Measurements from ENCODE around the gene SOX21.

Gene SOX21

GRCh38 chr13:94696171-94696570, 16.2 kb downstream of the SOX21 start:
- Histone ChIP-seq H3K27me3 (ENCODE audit: control insufficient read depth, insufficient read depth, low read length) (peaks cover 2% of the 10 kb centered on the region), H3K36me3 (ENCODE audit: control insufficient read depth, insufficient read depth, low read length) (no peaks in the 10 kb centered on the region), H3K4me3 (ENCODE audit: low read length) (no peak overlapping the region), H3K4me1 (ENCODE audit: control insufficient read depth, insufficient read depth, low read length) (peaks cover 6% of the 10 kb centered on the region), H3K9me3 (ENCODE audit: control insufficient read depth, low read length) (no peaks in the 10 kb centered on the region), H3K9ac (ENCODE audit: low read length) (no peak overlapping the region)

DNA sequence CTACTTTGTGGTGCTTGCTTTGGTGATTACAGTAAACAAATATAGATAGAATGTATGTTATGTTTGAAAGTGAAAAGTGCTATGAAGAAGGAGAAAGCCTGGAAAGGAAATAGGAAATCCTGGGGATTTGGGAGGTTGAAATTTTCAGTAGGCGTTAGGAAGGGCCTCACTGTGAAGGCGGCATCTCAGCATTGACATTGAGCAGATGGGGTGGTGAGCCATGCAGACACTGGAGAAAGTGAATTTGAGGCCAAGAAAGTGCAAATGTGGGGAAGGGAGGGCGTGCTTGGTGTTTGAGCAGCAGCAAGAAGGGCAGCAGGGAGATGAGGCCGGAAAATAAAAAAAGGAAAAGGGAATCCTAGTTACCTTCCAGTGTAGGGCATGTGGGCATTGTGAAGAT, 20.3 kb downstream of the SOX21 start:
- H3K4me3 ChIP-seq (ENCODE audit: low read length), result no peak overlapping the region
- H3K27me3 ChIP-seq (ENCODE audit: control insufficient read depth, insufficient read depth, low read length), result no peaks in the 10 kb centered on the region
- H3K4me1 ChIP-seq (ENCODE audit: control insufficient read depth, insufficient read depth, low read length), result no peaks in the 10 kb centered on the region
- H3K9ac ChIP-seq (ENCODE audit: low read length), result no peak overlapping the region
- H3K9me3 ChIP-seq (ENCODE audit: control insufficient read depth, low read length), result no peaks in the 10 kb centered on the region
- H3K36me3 ChIP-seq (ENCODE audit: control insufficient read depth, insufficient read depth, low read length), result no peaks in the 10 kb centered on the region

GRCh38 chr13:94683409-94683808, 28.9 kb downstream of the SOX21 start:
- H3K9me3 ChIP-seq (ENCODE audit: control insufficient read depth, low read length), result no peaks in the 10 kb centered on the region
- no peaks in the 10 kb centered on the region for H3K27me3 ChIP-seq (ENCODE audit: control insufficient read depth, insufficient read depth, low read length)
- H3K36me3 ChIP-seq (ENCODE audit: control insufficient read depth, insufficient read depth, low read length), result no peaks in the 10 kb centered on the region
- peaks cover 11% of the 10 kb centered on the region for H3K4me1 ChIP-seq (ENCODE audit: control insufficient read depth, insufficient read depth, low read length)
- H3K4me3 ChIP-seq (ENCODE audit: low read length), result no peak overlapping the region
- H3K9ac ChIP-seq (ENCODE audit: low read length), result no peak overlapping the region

DNA sequence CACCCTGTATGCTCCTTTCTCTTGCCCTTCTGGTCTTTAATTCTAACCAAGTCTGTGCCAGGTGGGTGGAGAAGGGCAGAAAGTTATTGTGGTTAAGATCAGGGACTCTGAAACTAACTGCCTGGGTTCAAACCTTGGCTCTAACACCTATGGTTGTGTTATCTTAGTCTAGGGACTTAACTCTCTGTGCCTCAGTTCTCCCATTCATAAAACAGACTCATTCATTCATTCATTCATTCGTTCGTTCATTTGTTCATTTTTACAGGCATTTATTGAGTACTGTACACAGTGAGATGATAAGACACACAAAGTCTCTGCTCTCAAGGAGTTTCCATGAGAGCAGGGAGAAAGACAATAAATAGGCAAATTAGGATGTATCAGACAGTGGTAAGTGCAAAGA, 30.1 kb downstream of the SOX21 start:
- H3K9me3 ChIP-seq (ENCODE audit: control insufficient read depth, low read length), result no peaks in the 10 kb centered on the region
- no peaks in the 10 kb centered on the region for H3K36me3 ChIP-seq (ENCODE audit: control insufficient read depth, insufficient read depth, low read length)
- H3K4me1 ChIP-seq (ENCODE audit: control insufficient read depth, insufficient read depth, low read length), result peaks cover 11% of the 10 kb centered on the region
- no peaks in the 10 kb centered on the region for H3K27me3 ChIP-seq (ENCODE audit: control insufficient read depth, insufficient read depth, low read length)
- no peak overlapping the region for H3K9ac ChIP-seq (ENCODE audit: low read length)
- H3K4me3 ChIP-seq (ENCODE audit: low read length), result no peak overlapping the region

DNA sequence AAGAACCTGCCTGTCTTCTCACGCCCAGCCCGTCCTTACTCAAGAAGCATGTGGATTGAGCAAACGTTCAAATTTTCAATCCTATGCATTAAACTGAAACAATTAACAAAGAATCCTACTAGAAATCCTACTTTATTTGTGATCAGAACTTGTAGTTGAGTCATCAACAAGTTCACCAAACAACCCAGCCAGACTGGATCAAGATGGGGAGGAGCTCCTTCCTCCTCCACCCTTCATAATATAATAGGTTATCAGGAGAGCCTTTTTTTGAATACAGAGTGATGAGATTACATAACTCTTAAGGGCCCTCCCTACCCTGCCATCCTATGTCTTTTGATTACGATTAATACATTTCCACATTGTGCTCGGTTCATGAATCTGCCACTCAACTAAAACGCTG, 32.7 kb downstream of the SOX21 start:
- Histone ChIP-seq H3K4me1 (ENCODE audit: control insufficient read depth, insufficient read depth, low read length) (peaks cover 11% of the 10 kb centered on the region), H3K4me3 (ENCODE audit: low read length) (no peak overlapping the region), H3K27me3 (ENCODE audit: control insufficient read depth, insufficient read depth, low read length) (no peaks in the 10 kb centered on the region), H3K36me3 (ENCODE audit: control insufficient read depth, insufficient read depth, low read length) (no peaks in the 10 kb centered on the region), H3K9ac (ENCODE audit: low read length) (no peak overlapping the region), H3K9me3 (ENCODE audit: control insufficient read depth, low read length) (no peaks in the 10 kb centered on the region)

DNA sequence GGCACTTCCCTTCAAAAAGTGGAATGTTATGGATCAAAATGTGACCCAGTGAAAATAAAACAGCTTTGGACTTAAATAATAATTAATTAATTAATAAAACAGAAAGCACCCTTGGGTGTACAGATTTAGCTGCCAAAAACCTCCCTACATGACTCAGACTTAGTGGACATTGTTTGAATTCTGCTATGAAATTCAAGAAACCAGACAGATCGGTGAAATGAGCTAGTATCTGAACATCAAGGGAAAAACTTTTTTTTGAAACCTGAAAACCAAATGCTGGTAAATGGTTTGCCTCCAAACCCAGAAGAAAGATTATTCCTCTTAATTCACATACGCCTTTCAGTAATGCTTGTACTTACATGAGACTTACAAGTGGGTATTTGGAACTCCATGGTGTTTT, 33.5 kb downstream of the SOX21 start:
- no peak overlapping the region for H3K4me3 ChIP-seq (ENCODE audit: low read length)
- H3K4me1 ChIP-seq (ENCODE audit: control insufficient read depth, insufficient read depth, low read length), result peaks cover 11% of the 10 kb centered on the region
- no peaks in the 10 kb centered on the region for H3K9me3 ChIP-seq (ENCODE audit: control insufficient read depth, low read length)
- no peak overlapping the region for H3K9ac ChIP-seq (ENCODE audit: low read length)
- H3K36me3 ChIP-seq (ENCODE audit: control insufficient read depth, insufficient read depth, low read length), result no peaks in the 10 kb centered on the region
- H3K27me3 ChIP-seq (ENCODE audit: control insufficient read depth, insufficient read depth, low read length), result no peaks in the 10 kb centered on the region

- H3K4me3 ChIP-seq (ENCODE audit: low read length), result no peak overlapping the region
- H3K27me3 ChIP-seq (ENCODE audit: control insufficient read depth, insufficient read depth, low read length), result no peaks in the 10 kb centered on the region
- H3K9me3 ChIP-seq (ENCODE audit: control insufficient read depth, low read length), result no peaks in the 10 kb centered on the region
- no peaks in the 10 kb centered on the region for H3K36me3 ChIP-seq (ENCODE audit: control insufficient read depth, insufficient read depth, low read length)
- no peak overlapping the region for H3K9ac ChIP-seq (ENCODE audit: low read length)
- peaks cover 11% of the 10 kb centered on the region for H3K4me1 ChIP-seq (ENCODE audit: control insufficient read depth, insufficient read depth, low read length)
These were observed 34.5 kb downstream of the SOX21 start for GRCh38 chr13:94677799-94678198.

- Histone ChIP-seq H3K9ac (ENCODE audit: low read length) (no peak overlapping the region), H3K4me1 (ENCODE audit: control insufficient read depth, insufficient read depth, low read length) (peaks cover 8% of the 10 kb centered on the region), H3K27me3 (ENCODE audit: control insufficient read depth, insufficient read depth, low read length) (no peaks in the 10 kb centered on the region), H3K4me3 (ENCODE audit: low read length) (no peak overlapping the region), H3K9me3 (ENCODE audit: control insufficient read depth, low read length) (no peaks in the 10 kb centered on the region), H3K36me3 (ENCODE audit: control insufficient read depth, insufficient read depth, low read length) (no peaks in the 10 kb centered on the region)
These were observed 37.6 kb downstream of the SOX21 start for GRCh38 chr13:94674609-94675348.

GRCh38 chr13:94673851-94674250, 38.5 kb downstream of the SOX21 start:
- Histone ChIP-seq H3K9ac (ENCODE audit: low read length) (no peak overlapping the region), H3K36me3 (ENCODE audit: control insufficient read depth, insufficient read depth, low read length) (no peaks in the 10 kb centered on the region), H3K4me3 (ENCODE audit: low read length) (no peak overlapping the region), H3K4me1 (ENCODE audit: control insufficient read depth, insufficient read depth, low read length) (no peaks in the 10 kb centered on the region), H3K27me3 (ENCODE audit: control insufficient read depth, insufficient read depth, low read length) (no peaks in the 10 kb centered on the region), H3K9me3 (ENCODE audit: control insufficient read depth, low read length) (no peaks in the 10 kb centered on the region)

DNA sequence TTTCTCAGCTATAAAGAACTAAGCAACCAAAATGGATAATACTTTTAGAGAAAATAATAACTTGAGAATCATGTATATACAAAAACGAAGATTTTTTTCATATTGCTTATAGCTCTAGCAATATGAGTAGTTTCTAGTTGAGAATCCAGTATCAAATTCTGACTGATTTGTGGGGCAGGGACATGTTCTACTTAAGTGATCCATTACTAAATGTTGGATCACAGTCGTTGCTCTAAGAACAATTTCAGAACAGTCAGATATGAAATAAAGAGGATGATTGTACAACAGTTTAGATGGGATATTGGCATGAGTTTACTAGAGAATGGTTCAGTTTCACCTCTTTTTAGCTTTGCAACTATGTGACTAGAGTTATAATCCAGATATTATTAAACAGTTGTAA, 39.9 kb downstream of the SOX21 start:
- Histone ChIP-seq H3K27me3 (ENCODE audit: control insufficient read depth, insufficient read depth, low read length) (no peaks in the 10 kb centered on the region), H3K9me3 (ENCODE audit: control insufficient read depth, low read length) (no peaks in the 10 kb centered on the region), H3K4me1 (ENCODE audit: control insufficient read depth, insufficient read depth, low read length) (no peaks in the 10 kb centered on the region), H3K4me3 (ENCODE audit: low read length) (no peak overlapping the region), H3K9ac (ENCODE audit: low read length) (no peak overlapping the region), H3K36me3 (ENCODE audit: control insufficient read depth, insufficient read depth, low read length) (no peaks in the 10 kb centered on the region)

- Histone ChIP-seq H3K4me1 (ENCODE audit: control insufficient read depth, insufficient read depth, low read length) (no peaks in the 10 kb centered on the region), H3K36me3 (ENCODE audit: control insufficient read depth, insufficient read depth, low read length) (no peaks in the 10 kb centered on the region), H3K27me3 (ENCODE audit: control insufficient read depth, insufficient read depth, low read length) (peaks cover 2% of the 10 kb centered on the region), H3K9me3 (ENCODE audit: control insufficient read depth, low read length) (no peaks in the 10 kb centered on the region), H3K9ac (ENCODE audit: low read length) (no peak overlapping the region), H3K4me3 (ENCODE audit: low read length) (no peak overlapping the region)
These were observed 45.2 kb downstream of the SOX21 start for GRCh38 chr13:94667190-94667589.

DNA sequence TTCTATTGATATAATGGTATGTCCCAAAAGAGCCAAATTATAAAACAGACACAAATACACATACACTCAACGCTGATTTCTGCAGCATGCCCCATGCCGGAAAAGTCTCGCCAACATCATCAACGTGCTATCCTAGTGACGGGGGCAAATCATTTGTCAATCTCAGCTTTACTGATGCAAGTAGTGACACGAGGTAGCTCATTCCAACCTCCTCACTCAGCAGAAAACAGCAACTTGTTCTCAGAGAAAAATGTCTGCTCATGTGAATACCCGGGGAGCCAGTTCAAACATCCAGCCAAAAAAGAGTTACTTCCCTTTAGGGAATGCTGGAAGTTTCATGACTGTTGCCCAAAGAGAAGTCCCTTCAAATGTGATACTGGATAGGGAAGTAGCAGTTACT, 46.3 kb downstream of the SOX21 start:
- no peak overlapping the region for H3K9ac ChIP-seq (ENCODE audit: low read length)
- H3K4me3 ChIP-seq (ENCODE audit: low read length), result no peak overlapping the region
- no peaks in the 10 kb centered on the region for H3K4me1 ChIP-seq (ENCODE audit: control insufficient read depth, insufficient read depth, low read length)
- H3K27me3 ChIP-seq (ENCODE audit: control insufficient read depth, insufficient read depth, low read length), result peaks cover 5% of the 10 kb centered on the region
- H3K9me3 ChIP-seq (ENCODE audit: control insufficient read depth, low read length), result no peaks in the 10 kb centered on the region
- no peaks in the 10 kb centered on the region for H3K36me3 ChIP-seq (ENCODE audit: control insufficient read depth, insufficient read depth, low read length)

GRCh38 chr13:94664889-94665288, 47.5 kb downstream of the SOX21 start:
- Histone ChIP-seq H3K4me3 (ENCODE audit: low read length) (no peak overlapping the region), H3K27me3 (ENCODE audit: control insufficient read depth, insufficient read depth, low read length) (peaks cover 5% of the 10 kb centered on the region), H3K4me1 (ENCODE audit: control insufficient read depth, insufficient read depth, low read length) (no peaks in the 10 kb centered on the region), H3K9me3 (ENCODE audit: control insufficient read depth, low read length) (no peaks in the 10 kb centered on the region), H3K36me3 (ENCODE audit: control insufficient read depth, insufficient read depth, low read length) (no peaks in the 10 kb centered on the region), H3K9ac (ENCODE audit: low read length) (no peak overlapping the region)

All from mucosa of stomach (tissue), 1 donor.